GM19240 (cell line): ENCODE results near the gene AOPEP.

Experiments used
- DNase-seq: peaks from one replicate; pipeline ENCODE4 v3.0.0; 2011; ENCODE audit warnings: low spot score; ENCODE audit not compliant: insufficient read length

Gene AOPEP

DNA sequence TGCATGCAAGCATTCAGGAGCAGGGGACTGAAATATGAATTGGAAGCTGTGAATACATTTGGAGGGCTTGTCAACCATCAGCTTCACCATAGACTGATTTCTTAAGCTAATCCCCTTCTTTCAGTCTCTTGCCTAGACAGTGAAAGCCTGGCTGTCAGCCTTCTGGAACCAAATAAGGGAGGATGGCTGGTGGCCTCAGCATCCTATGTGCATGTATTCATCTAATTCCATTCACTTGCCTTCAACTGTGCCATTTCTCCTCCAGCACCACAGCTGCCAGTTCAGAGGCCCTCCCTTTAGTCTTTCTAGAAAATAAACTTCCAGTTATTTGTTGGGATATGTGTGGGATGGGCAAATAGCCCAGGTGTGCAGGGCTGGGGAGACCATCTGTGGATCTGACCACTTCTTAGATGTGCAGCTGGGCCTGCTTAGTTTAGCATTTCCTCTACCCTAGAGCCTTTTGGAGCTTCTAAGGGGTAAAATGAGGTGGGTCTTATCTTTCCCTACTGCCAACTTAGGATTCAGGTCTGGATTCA lies 62.1 kb downstream of the AOPEP start:
- DNase-seq = no peak

DNA sequence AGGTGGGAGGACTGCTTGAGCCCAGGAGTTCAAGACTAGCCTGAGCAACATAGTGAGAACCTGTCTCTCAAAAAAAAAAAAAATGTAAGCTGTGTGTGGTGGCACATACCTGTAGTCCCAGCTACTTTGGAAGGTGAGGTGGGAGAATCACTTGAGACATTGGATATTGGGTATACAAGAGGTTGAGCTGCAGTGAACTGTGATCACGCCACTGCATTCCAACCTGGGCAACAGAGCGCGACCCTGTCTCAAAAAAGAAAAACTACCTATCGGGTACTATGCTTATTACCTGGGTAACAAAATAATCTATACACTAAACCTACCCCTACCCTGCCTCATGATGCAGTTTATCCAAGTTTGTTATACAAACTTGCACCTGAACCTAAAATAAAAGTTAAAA lies 64.9 kb downstream of the AOPEP start:
- no peak for DNase-seq

DNA sequence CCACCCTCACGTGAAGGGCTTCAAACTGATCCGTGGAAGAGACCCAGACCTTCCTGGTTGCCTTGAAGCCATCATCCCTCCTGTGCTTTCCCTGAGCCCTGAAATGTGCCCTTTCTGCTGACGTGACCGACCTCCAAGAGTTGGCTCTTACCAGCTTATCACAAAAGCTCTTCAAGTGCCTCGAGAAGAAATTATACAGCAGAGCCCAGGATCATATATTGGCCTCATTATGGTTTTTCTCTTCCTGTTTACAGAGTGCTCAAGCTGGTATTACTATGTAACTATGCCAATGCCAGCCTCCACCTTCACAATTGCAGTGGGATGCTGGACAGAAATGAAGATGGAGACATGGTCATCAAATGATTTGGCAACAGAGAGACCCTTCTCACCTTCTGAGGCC lies 66.0 kb downstream of the AOPEP start:
- no peak for DNase-seq

DNA sequence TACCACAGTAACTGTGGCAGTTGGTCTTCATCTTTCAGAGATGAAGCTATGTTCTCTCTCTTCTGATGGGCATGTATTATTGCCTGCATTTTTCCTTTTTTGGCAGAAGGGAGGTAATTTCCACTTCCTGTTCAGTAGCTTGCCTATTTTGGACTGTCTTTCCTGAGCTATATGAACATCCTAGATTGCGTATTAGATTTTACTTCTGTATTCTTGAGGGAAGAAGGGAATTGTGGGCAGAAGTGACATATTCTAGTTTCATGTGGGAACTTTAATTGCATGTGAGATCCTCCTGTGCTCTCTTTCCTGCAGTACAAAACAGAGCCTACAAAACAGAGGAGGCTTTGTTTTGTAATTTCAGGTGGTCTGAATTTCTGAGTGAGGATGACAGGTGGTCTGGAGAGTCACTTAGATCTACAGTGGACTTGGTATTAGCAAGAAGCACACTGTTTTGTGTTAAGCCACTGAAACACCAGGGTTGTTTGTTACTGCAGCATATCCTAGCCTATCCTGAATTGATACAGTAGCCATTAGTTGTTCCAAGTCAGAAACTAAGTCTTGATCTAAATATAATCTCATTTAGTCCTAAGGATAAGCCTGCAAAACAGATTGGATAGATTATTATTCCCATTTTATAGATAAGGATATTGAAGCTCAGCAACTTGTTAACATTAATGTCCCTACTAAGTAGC lies 68.1 kb downstream of the AOPEP start:
- DNase-seq = no peak

DNA sequence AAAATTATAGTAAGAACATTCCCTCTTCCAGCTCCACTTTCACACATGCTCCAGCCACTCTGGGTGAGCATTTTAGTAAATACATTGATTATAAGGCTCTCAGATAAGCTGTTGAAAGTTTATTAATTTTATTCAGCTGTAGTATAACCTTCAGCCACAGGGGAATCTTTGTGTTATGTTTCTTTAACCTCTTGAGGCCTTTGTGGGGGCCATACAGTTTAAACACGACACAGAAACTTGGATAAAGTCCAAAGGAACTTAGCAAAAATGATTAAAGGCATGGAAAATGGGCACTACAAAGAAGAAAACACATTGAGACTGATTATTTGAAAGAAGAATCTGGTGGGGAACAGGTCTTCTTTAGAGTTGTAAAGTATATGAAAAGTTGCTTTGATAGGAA lies 70.2 kb downstream of the AOPEP start:
- no peak for DNase-seq

DNA sequence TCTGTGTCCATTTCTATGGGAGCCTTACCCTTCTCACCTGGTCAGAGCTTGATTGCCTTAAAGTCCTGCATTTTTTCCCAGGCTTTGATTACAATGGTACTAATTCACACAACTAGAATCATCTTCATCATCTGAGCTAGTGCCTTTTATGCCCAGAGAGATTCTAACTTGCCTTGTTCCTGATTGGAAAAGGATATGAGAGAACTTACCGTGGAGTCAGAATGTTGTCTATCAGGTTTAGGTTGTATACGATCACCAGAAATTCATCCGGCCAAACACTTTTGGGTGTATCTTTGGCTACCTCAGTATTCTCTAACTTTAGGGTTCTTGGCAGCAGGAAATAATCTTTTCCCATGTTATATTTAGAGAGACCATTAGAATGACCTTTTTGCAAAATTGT lies 71.7 kb downstream of the AOPEP start:
- no peak for DNase-seq

DNA sequence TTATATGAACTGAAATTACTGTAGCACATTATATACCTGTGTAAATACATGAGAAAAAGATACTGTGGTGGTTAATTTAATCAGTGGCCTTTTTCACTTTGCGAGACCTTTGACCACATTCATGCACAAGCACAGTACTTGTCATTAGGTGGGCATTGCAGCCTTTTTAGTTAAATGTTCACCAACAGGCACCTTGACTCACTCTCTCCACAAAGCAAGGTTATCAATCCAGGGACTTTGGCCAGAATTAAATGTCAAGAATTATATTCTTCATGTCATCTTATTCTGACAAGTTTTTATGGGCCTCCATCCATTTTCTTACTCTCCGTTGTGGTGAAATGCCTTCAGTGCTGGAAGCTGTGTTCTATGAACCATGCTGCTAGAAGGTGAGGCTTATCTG lies 72.2 kb downstream of the AOPEP start:
- no peak for DNase-seq

DNA sequence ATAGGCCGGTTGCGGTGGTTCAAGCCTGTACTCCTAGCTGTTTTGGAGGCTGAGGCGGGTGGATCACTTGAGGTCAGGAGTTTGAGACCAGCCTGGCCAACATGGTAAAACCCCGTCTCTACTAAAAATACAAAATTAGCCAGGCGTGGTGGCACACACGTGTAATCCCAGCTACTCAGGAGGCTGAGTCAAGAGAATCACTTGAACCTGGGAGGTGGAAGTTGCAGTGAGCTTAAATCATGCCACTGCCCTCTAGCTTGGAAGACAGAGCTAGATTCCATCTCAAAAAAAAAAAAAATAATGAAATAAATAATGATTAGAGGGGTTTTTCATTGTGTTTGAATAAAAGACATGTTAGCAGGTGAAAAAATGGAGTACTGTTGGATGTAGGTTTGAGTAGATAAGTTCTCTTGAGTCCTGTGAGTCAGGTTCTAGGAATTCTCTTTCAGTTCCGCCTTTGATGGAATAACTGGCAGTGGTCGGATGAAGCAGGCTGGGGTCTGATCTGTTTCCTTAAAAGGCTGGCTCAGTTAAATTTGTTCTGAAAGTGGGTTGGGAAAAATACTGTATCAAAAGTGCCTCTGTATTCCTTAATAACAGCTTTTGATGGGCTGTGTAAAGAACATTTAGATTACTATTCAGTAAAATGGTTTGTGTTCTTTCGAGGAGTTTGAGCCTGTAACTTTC lies 73.2 kb downstream of the AOPEP start:
- no peak for DNase-seq

DNA sequence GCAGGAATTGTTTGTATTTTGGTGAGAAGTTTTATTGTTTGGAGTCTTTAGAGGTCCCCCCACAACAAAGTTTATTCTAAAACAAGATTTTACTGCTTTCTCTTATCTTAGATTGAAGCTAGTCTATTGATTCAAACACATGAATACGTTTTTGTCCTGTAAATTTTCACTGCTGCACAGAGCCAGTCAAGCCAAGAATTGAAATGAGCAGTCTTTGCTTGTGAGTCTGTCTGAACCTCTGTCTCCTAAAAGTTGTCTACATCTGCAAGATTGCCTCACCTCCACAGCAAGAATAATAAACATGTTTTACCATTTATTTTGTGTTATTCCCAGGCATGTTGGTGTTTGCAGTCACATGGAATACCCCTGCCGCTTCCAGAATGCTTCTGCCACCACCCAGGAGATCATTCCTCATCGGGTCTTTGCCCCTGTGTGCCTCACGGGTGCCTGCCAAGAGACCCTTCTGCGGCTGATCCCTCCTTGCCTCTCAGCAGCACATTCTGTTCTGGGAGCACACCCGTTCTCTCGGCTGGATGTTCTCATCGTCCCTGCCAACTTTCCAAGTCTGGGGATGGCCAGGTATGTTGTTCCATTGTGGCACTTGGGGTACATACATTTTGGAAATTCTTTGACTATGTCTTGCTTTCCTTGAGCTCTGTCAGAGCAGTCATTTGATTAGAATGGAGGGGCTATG lies 74.1 kb downstream of the AOPEP start:
- no peak for DNase-seq

DNA sequence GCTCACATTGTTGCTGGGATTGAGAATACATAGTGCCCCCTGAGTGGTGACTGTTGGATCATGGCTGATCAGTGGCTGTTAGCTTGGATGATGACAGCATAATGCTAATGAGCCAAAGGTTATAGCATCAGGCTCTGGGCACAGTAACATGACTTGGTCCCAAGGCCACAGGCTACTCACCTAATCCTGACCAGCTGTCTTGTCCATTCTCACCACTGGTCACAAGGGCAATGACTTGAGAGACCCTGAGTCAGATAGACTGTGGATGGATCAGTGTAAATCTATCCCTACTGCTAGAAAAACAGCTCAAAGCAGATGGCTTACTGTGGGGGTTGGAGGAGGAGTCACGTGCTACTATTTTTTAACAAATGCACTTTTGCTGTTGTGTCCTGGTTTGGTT lies 74.7 kb downstream of the AOPEP start:
- DNase-seq = no peak

DNA sequence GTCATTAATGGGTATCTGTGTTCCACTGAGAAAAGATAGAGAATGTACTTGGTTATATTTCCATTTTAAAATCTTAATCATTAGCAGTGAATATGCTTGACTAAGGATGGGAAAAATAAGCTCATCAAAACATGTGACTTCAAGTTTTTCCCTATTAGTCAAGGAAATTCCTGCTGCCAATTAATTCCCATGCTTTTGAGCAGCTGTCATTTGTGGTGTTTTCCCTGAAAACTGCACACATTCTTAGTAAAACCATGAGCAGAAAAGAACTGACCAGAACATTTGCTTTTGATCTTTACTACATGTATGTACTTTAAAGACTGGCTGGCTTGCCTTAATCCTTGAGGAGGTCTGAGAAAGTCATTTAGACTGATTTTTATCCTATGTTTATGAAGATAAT lies 75.2 kb downstream of the AOPEP start:
- no peak for DNase-seq

DNA sequence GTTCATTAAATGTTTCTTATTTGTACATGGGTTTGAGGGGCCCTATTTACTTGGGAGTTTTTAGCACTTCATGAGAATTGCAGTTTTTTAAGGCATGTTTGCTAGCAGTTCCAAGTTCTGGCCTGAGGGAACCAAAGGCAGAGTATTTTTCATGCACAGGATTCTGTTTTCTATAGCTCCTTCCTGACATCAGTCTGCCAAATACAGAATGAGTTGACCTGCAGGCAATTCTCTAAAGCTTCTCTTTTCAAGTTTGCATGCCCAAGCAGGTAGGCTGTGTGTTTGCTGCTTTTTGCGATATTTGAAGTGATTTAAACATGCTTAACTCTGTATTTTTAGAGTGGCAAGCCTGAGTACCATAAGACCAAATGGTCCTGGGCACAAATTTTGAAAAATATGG lies 75.8 kb downstream of the AOPEP start:
- no peak for DNase-seq

DNA sequence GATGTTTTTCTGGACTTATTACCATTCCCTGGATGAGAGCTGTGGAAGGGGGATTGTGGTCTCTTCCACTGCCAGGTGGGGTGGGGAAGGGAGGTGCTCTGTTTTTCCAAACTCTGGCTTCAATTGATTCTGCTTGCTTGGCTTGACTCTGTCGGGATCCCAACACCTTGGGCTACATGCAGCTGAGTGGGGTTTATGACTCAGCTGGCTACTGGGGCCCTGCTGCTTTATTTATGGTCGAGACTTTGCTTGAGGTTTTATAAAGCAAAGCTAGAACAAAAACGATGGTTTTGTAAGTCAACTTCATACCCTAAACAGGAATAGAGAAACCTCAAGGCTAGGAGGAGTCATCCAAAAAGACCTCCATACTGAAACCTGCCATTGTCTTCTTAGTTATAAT lies 76.3 kb downstream of the AOPEP start:
- DNase-seq = peak; percentile 20

DNA sequence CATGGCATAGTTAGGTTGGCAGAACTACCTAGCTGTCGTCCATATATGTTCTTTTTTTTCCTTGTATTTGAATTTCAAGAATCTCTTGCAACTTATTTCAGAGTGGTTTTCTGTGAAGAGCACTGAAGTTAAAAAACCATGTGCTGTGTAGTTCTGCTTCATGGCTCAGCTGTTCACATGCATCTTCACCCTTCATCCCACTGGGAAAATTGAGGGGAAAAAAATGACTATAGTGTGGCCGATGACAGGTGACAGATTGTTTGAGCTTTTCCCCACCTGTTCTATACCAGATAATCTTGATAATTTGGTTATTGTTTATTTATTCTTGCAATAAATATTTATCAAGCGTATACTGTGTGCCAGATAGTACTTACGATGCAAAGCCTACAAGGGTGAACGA lies 77.8 kb downstream of the AOPEP start:
- DNase-seq = no peak

DNA sequence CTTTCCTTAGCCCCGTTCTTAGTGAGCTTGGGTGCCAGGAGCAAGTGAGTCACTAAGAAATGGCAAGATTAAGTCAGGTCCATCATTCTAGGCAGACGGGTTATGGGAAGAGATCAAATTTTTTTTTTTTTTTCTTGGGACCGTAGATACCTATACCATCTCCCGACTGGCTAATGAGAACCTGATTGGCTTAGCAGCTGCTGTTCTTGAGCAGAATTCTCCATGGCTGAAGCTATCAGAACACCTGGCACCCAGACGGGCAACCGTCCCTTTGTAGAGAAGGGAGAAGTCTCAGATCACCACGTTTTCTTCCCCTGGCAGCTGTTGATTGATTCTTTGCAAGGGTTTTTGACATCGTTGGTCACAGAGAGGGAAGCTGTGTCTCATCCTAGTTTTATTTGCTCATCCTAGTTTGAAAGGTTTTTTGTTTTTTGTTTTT lies 78.6 kb downstream of the AOPEP start:
- DNase-seq = no peak

DNA sequence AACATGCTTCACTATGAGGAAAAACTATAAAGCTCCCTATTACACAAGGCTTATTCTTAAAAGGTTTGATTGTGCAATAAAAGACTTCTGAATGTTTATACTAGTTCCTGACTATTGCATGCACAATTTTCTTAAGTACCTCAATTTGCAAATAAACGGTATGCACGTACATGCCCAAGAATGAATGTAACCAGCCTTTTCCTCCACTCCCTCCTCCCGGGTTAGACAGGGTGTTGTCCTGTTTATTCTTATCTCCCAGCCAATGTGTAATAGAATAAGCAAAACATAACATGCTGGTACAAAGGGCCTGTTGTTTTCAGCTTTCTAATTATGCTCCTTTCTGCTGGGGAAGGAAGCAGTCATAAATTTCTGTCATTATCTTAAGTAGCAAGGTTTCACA lies 79.1 kb downstream of the AOPEP start:
- no peak for DNase-seq

DNA sequence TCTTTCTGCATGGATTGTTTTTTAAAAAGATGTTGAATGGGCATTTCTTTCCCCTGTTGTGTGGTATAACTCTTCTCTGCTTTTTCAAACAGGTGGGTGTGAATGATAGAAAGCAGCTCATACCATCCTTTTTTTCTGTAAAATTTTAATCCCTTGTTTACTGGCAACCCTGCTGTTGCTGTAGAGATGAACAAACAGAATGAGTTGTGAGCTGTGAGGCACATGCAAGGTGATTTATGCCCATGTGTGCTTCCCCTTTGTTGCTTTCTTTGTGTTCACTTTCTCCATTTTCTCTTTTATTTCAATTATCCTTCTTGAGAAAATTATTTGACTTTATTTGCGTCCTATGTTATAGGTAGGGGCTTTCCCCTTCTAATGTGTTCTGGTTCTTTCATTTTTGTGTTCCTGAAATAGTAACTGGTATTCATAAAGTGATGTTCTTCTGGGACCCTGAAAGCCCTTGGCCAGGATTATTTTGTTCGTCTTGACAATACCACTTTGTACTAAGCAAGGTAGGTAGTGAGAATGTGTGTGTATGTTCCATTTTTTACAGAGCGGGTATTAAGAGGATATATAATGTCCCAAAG lies 79.9 kb downstream of the AOPEP start:
- no peak for DNase-seq

DNA sequence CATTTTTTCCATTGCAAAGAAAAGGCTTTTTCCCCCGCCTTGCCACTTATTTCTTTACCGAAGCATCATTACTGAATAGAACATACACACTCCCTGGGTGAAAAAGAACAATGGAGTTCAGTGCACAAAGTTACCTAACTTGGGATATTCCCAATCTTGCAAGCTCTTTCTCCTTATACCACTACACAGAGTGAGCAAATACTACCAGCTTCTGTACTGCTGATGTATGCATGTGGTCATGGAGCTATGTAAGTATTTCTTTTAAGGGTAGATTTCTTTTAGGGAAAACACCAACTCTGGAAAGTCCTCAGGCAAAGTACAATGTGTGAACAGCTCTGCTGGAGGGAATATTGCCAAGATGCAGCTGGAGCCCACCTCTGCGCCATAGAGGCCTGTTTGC lies 81.1 kb downstream of the AOPEP start:
- no peak for DNase-seq

DNA sequence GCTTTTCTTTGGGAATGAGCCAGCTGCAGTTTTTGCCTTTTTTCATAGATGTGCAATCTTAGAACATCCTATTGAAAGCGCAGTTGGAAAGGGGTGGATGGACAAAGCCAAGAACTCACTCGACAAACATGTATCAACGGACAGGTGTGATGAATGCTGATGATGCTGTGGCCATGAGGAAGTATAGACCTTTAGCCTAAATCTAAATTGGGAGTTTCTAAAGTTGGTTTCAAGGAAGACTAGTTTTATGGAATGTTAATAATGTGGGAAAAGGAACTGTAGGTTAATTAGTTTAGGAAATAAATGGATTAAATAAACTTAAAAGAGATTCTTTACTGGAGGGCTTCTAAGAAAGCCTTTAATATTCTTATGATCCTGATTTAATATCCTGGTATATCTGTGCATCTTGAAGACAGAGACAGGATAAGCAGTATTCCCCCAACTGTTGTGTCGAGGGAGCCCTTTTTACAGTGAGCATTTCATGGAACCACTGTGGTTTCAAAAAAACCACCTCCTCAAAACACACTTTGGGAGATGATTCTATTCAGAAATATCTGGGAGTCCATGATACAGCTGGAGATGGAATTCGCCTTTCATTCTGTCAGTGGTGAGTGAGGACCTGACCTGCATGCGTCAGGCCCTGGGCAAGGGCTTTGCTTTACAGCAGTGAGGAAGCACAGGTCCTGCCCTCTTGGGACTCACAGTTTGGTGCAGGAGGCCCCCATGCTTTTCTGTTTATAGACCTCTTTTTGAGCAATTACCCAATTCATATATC lies 82.6 kb downstream of the AOPEP start:
- no peak for DNase-seq

DNA sequence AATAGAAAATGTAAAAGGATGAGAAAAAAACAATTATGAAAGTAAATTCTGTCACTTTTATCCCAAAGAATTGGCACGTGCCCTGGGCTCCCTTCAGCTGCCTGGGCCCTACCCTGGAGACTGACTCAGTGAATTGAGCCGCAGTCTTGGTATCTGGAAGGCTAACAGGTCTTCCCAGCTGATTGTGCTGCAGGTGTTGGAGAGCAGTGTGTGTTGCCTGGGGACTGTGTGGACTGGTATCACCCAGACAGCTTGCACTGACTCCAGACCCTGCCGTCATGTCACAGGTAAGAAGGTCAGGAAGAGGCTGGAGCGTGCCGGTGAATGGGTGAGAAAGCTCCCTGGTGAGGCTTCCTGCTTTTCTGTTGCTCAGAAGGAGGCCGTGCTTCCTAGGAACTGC lies 83.3 kb downstream of the AOPEP start:
- DNase-seq = no peak

DNA sequence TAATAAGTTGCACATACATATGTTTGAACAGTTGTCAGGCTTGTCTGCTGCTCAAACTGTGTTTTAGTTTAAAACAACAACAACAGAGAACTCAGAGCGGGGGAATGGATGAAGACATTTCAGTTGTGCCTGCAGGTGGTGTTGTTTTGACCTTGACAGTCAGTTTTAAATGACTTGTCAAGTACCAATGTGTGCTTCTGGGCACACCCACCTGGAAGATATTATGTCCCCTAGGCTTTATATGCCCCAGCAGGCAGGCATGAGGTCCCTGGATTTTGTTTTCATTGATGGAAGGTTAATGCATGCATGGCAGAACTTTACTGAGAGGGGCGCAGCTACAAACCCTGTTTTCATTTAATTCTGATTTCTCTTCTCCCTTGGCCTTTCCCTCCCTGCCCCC lies 84.6 kb downstream of the AOPEP start:
- DNase-seq = no peak
